Sigmoid colon (tissue), 4 donors: ENCODE measurements around the gene MAPK8IP3.

Experiments used
- EP300 ChIP-seq, 4 donors: sonication (generic); formaldehyde crosslinking; IDR thresholded peaks; one replicate each; pipeline ENCODE4 v1.6.1; 2017; ENCODE audit warnings: antibody characterized with exemption in 4 of 4
- POLR2AphosphoS5 ChIP-seq, 4 donors: sonication (generic); formaldehyde crosslinking; IDR thresholded peaks; one replicate each; pipeline ENCODE4 v1.6.1; 2017; ENCODE audit warnings: antibody characterized with exemption in 4 of 4
- TF ChIP-seq, protein P1 (sequence below), 4 experiments: fragments of 450-650 bp in 3 of 4; fragments of 200-600 bp in 1 of 4; IDR thresholded peaks; one replicate each; pipeline ENCODE4 v1.5.1; 2016 to 2019; ENCODE audit warnings: antibody characterized with exemption in 4 of 4, mild to moderate bottlenecking in 3 of 4, moderate library complexity in 2 of 4

DNA sequence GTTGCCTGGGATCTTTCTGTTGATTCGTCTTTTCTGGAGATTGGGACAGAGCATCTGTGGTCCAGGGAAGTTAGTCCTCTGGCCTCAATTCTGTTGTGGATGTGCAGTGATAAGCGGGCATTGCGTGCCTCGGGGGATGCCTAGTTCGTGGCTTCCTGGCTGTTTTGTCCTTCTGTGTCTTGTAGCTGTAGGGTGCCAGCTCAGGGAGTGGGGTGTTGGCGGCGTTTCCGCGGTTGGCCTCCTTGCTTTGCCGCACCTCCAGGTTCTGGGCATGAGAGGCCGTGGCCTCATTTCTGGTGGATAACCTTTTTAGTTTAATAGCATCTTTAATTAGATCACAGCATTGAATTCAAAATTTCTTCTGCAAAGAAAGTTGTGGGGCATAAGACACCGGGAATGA is 29.3 kb upstream of the MAPK8IP3 start:
- TF ChIP-seq, protein P1, sequence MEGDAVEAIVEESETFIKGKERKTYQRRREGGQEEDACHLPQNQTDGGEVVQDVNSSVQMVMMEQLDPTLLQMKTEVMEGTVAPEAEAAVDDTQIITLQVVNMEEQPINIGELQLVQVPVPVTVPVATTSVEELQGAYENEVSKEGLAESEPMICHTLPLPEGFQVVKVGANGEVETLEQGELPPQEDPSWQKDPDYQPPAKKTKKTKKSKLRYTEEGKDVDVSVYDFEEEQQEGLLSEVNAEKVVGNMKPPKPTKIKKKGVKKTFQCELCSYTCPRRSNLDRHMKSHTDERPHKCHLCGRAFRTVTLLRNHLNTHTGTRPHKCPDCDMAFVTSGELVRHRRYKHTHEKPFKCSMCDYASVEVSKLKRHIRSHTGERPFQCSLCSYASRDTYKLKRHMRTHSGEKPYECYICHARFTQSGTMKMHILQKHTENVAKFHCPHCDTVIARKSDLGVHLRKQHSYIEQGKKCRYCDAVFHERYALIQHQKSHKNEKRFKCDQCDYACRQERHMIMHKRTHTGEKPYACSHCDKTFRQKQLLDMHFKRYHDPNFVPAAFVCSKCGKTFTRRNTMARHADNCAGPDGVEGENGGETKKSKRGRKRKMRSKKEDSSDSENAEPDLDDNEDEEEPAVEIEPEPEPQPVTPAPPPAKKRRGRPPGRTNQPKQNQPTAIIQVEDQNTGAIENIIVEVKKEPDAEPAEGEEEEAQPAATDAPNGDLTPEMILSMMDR (IDR thresholded peaks at IDR 0.05): no peak
- TF ChIP-seq POLR2AphosphoS5 (IDR thresholded peaks at IDR 0.05): no peak
- no peak for TF ChIP-seq EP300 (IDR thresholded peaks at IDR 0.05)
